ENCODE results near the gene MED13L. TPM values are rescaled to one million over a fixed set of nuclear protein-coding genes. Genes with fewer than 3 reads are reported as not detected.

MED13L gene
- total RNA-seq, 1 experiment from 2014 or later = 94.1 TPM

DNA sequence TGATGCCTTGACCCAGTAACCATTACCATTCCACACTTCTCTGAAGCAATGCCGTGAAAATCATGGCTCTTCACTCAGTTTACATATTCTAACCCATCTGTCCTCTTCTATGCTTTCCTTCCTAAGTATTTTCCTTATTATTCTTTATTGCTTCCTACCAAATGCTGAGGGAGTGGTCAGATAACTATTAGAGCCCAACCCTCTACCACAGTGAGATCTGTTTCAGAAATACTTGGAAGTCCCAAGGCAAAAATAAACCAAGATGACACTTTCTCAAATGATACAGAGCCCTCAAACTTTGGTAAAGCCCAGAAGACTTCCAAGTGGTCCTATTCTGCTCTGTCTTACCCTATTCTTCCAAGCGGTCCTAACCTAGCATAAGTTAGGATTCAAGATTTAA lies 68.0 kb downstream of the MED13L start:
- no peak overlapping the region for H3K4me3 ChIP-seq (ENCODE audit: low read depth, low read length, poor library complexity, severe bottlenecking)
- H3K27ac ChIP-seq (ENCODE audit: low read depth, low read length, poor library complexity, severe bottlenecking) = no peak overlapping the region
- no peaks in the 10 kb centered on the region for H3K36me3 ChIP-seq (ENCODE audit: insufficient read depth, low read length, poor library complexity, severe bottlenecking)
- no TSS peak for BruUV-seq (replicated peaks)
- CTCF ChIA-PET = no interaction called here
- POLR2A ChIA-PET (ENCODE audit: low non-redundant PET) = no interaction called here
- DNase-seq (ENCODE audit: low spot score) = no peak
- no peaks in the 10 kb centered on the region for H3K27me3 ChIP-seq (replicated peaks; ENCODE audit: insufficient read depth, low read depth, low read length, poor library complexity)
- intact Hi-C loops (cut with micrococcal nuclease; ENCODE audit: unreplicated experiment) = no loop called here
- peaks cover 19% of the 10 kb centered on the region for H3K4me1 ChIP-seq (ENCODE audit: insufficient read depth, low read length, poor library complexity, severe bottlenecking)
- H3K9me3 ChIP-seq (ENCODE audit: low read depth, low read length, poor library complexity, severe bottlenecking) = no peaks in the 10 kb centered on the region
- no peak for TF ChIP-seq EZH2 (IDR thresholded peaks at IDR 0.05; ENCODE audit: borderline replicate concordance, low read depth, low read length, poor library complexity, severe bottlenecking)
- TF ChIP-seq, protein P1, sequence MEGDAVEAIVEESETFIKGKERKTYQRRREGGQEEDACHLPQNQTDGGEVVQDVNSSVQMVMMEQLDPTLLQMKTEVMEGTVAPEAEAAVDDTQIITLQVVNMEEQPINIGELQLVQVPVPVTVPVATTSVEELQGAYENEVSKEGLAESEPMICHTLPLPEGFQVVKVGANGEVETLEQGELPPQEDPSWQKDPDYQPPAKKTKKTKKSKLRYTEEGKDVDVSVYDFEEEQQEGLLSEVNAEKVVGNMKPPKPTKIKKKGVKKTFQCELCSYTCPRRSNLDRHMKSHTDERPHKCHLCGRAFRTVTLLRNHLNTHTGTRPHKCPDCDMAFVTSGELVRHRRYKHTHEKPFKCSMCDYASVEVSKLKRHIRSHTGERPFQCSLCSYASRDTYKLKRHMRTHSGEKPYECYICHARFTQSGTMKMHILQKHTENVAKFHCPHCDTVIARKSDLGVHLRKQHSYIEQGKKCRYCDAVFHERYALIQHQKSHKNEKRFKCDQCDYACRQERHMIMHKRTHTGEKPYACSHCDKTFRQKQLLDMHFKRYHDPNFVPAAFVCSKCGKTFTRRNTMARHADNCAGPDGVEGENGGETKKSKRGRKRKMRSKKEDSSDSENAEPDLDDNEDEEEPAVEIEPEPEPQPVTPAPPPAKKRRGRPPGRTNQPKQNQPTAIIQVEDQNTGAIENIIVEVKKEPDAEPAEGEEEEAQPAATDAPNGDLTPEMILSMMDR (conservative IDR thresholded peaks at IDR 0.05; ENCODE audit: low read depth, low read length) = no peak

DNA sequence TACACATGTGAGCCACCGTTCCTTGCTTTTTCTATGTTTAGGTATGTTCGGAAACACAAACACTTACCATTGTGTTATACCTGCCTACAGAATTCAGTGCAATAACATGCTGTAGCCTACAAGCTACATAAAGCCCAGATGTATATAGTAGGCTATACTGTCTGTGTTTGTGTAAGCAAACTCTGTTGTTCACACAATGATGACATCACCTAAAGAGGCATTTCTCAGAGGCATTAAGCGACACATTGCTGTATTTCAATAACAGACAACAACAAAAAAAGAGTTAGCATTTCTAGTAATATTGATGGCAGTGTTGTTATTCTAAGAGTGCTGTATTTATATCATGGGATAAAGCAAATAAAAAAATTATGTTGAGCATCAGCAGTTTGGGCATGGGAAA lies 70.2 kb downstream of the MED13L start:
- TF ChIP-seq EZH2 (IDR thresholded peaks at IDR 0.05; ENCODE audit: borderline replicate concordance, low read depth, low read length, poor library complexity, severe bottlenecking) = no peak
- TF ChIP-seq, protein P1 (conservative IDR thresholded peaks at IDR 0.05; ENCODE audit: low read depth, low read length) = no peak
- no TSS peak for BruUV-seq (replicated peaks)
- DNase-seq (ENCODE audit: low spot score) = no peak
- ChIA-PET CTCF (no interaction called here), POLR2A (ENCODE audit: low non-redundant PET) (no interaction called here)
- no peaks in the 10 kb centered on the region for H3K27me3 ChIP-seq (replicated peaks; ENCODE audit: insufficient read depth, low read depth, low read length, poor library complexity)
- no peaks in the 10 kb centered on the region for H3K9me3 ChIP-seq (ENCODE audit: low read depth, low read length, poor library complexity, severe bottlenecking)
- H3K36me3 ChIP-seq (ENCODE audit: insufficient read depth, low read length, poor library complexity, severe bottlenecking) = no peaks in the 10 kb centered on the region
- H3K4me3 ChIP-seq (ENCODE audit: low read depth, low read length, poor library complexity, severe bottlenecking) = no peak overlapping the region
- intact Hi-C loops (cut with micrococcal nuclease; ENCODE audit: unreplicated experiment) = no loop called here
- no peak overlapping the region for H3K27ac ChIP-seq (ENCODE audit: low read depth, low read length, poor library complexity, severe bottlenecking)
- peaks cover 20% of the 10 kb centered on the region for H3K4me1 ChIP-seq (ENCODE audit: insufficient read depth, low read length, poor library complexity, severe bottlenecking)

DNA sequence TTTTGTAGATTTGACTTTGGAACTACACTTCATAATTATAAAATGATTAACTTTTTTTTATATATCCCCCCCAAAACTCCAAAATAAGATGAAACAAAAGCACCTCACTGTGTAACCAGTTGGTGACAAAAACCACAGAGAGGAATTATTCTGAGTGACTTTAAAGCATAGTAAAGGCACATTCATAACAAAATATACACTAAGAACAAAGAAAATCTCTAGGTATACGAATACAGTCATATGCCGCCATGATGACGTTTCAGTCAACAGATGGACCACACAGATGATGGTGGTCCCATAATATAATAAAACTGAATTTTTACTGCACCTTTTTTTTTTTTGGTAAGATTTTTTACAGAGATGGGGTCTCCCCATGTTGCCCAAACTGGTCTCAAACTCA lies 70.7 kb downstream of the MED13L start:
- BruUV-seq (replicated peaks) = no TSS peak
- H3K9me3 ChIP-seq (ENCODE audit: low read depth, low read length, poor library complexity, severe bottlenecking) = no peaks in the 10 kb centered on the region
- H3K4me3 ChIP-seq (ENCODE audit: low read depth, low read length, poor library complexity, severe bottlenecking) = no peak overlapping the region
- H3K27me3 ChIP-seq (replicated peaks; ENCODE audit: insufficient read depth, low read depth, low read length, poor library complexity) = no peaks in the 10 kb centered on the region
- H3K27ac ChIP-seq (ENCODE audit: low read depth, low read length, poor library complexity, severe bottlenecking) = no peak overlapping the region
- no peak for DNase-seq (ENCODE audit: low spot score)
- TF ChIP-seq, protein P1 (conservative IDR thresholded peaks at IDR 0.05; ENCODE audit: low read depth, low read length) = no peak
- no peak for TF ChIP-seq EZH2 (IDR thresholded peaks at IDR 0.05; ENCODE audit: borderline replicate concordance, low read depth, low read length, poor library complexity, severe bottlenecking)
- intact Hi-C loops (cut with micrococcal nuclease; ENCODE audit: unreplicated experiment) = no loop called here
- H3K4me1 ChIP-seq (ENCODE audit: insufficient read depth, low read length, poor library complexity, severe bottlenecking) = peaks cover 22% of the 10 kb centered on the region
- no peaks in the 10 kb centered on the region for H3K36me3 ChIP-seq (ENCODE audit: insufficient read depth, low read length, poor library complexity, severe bottlenecking)
- ChIA-PET POLR2A (ENCODE audit: low non-redundant PET) (no interaction called here), CTCF (no interaction called here)

Measured in A673 (cell line).